Prostate gland (tissue), 2 donors: ENCODE data around the gene NREP. TPM values are rescaled to one million over a fixed set of nuclear protein-coding genes. Genes with fewer than 3 reads are reported as not detected.

Experiments
- DNase-seq: peaks from one replicate; pipeline ENCODE4 v3.0.0-alpha.2; 2019; ENCODE audit warnings: low spot score
- H3K27ac ChIP-seq, 2 donors: fragments of 200-600 bp; sonication (generic); 2 replicates each; pipeline ENCODE4 v1.5.1; 2017 to 2019
- H3K27me3 ChIP-seq: fragments of 200-600 bp; sonication (generic); replicated peaks from 2 replicates; pipeline ENCODE4 v1.5.1; 2019; ENCODE audit not compliant: insufficient read depth
- H3K36me3 ChIP-seq, 2 donors: fragments of 200-600 bp; sonication (generic); 1 replicate in 1 of 2; 2 replicates in 1 of 2; pipeline versions ENCODE4 v1.5.1 to v1.8.1; 2017 to 2019
- H3K4me1 ChIP-seq: fragments of 200-600 bp; sonication (generic); replicated peaks from 2 replicates; pipeline ENCODE4 v1.5.1; 2019
- H3K4me3 ChIP-seq, 2 donors: fragments of 200-600 bp; sonication (generic); 2 replicates each; pipeline ENCODE4 v1.5.1; 2017 to 2019
- H3K9me3 ChIP-seq: fragments of 200-600 bp; sonication (generic); 2 replicates; pipeline ENCODE4 v1.5.1; 2017
- POLR2A ChIP-seq: fragments of 450-650 bp; IDR thresholded peaks from one replicate; pipeline ENCODE4 v1.6.1; 2016; ENCODE audit warnings: antibody characterized with exemption, mild to moderate bottlenecking
- POLR2AphosphoS5 ChIP-seq: sonication (generic); formaldehyde crosslinking; IDR thresholded peaks from one replicate; pipeline ENCODE4 v1.6.1; 2017; ENCODE audit warnings: antibody characterized with exemption
- WGBS: methylation state at CpG from one replicate; pipeline ENCODE4 v1.1.5; 2018; 5-methylcytosine and 5-hydroxymethylcytosine counted together
- intact Hi-C: fragments of 100-400 bp; cut with DNase I; formaldehyde crosslinking; loops from one replicate; pipeline ENCODE4 v1.14.2; 2022
- total RNA-seq, 2 donors: library from RNA; depleted of rRNA; stranded (reverse); fragments of >200 nt; gene quantifications; one replicate each; pipeline ENCODE4 v1.1.0, GENCODE V29; 2016
- TF ChIP-seq, protein P1 (sequence below), 4 experiments: fragments of 200-600 bp in 2 of 4; fragments of 450-650 bp in 2 of 4; sonication (generic) in 2 of 4; IDR thresholded peaks; 1 replicate in 3 of 4; 2 replicates in 1 of 4; pipeline ENCODE4 v1.5.1; 2016 to 2019; ENCODE audit warnings: antibody characterized with exemption in 4 of 4, mild to moderate bottlenecking in 2 of 4, moderate library complexity in 2 of 4

NREP gene
- total RNA-seq, 2 donors from 2014 or later, result 7.6 to 28.2 TPM

DNA sequence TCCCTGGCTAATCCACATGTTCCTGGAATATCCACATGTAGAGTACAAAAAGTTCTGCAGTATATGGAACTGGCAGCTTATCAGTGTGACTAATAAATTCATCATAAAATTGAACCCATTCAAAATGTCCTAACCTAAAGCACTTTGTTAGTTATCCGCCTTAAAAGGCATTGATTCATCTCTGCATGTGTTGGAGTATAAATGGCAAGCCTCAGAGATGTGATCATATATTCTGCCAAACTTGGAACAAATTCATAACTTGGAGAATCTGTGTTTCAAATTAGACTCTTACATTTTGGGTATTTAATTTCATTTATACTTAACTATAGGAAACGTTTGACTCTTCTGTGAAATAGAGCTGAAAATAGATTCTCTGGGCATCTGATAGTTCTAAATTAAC, 25.2 kb upstream of the NREP start:
- intact Hi-C loops, result no loop called here
- Histone ChIP-seq H3K36me3 (no peaks in the 10 kb centered on the region), H3K4me1 (no peaks in the 10 kb centered on the region), H3K4me3 (no peak overlapping the region), H3K27me3 (no peaks in the 10 kb centered on the region), H3K27ac (no peak overlapping the region), H3K9me3 (no peaks in the 10 kb centered on the region)
- no peak for DNase-seq
- 73% methylated on average over 2 of the region's 2 CpGs for WGBS
- TF ChIP-seq POLR2AphosphoS5, result no peak
- TF ChIP-seq, protein P1, sequence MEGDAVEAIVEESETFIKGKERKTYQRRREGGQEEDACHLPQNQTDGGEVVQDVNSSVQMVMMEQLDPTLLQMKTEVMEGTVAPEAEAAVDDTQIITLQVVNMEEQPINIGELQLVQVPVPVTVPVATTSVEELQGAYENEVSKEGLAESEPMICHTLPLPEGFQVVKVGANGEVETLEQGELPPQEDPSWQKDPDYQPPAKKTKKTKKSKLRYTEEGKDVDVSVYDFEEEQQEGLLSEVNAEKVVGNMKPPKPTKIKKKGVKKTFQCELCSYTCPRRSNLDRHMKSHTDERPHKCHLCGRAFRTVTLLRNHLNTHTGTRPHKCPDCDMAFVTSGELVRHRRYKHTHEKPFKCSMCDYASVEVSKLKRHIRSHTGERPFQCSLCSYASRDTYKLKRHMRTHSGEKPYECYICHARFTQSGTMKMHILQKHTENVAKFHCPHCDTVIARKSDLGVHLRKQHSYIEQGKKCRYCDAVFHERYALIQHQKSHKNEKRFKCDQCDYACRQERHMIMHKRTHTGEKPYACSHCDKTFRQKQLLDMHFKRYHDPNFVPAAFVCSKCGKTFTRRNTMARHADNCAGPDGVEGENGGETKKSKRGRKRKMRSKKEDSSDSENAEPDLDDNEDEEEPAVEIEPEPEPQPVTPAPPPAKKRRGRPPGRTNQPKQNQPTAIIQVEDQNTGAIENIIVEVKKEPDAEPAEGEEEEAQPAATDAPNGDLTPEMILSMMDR (IDR thresholded peaks at IDR 0.05), result no peak
- TF ChIP-seq POLR2A, result no peak

DNA sequence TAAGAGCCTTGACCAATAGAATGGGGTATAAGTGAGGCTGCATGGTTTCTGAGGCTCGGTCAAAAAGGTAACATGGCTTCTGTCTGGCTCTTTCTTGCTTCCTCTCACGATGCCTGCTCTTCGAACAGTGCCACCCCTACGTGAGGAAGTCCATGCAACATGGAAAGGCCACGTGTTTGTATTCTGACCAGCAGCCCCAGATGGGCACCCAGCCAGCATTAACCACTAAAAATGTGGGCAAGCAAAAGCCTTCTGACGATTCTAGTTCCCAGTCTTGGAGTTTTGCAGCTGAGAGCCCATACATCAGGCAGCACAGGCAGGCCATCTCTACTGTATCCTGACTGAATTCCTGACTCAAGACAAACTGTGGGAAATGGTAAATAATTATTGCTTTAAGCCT, 24.2 kb upstream of the NREP start:
- H3K27ac ChIP-seq, result no peak overlapping the region
- TF ChIP-seq POLR2AphosphoS5 (no peak), POLR2A (no peak)
- TF ChIP-seq, protein P1 (IDR thresholded peaks at IDR 0.05), result no peak
- no peaks in the 10 kb centered on the region for H3K36me3 ChIP-seq
- H3K9me3 ChIP-seq, result no peaks in the 10 kb centered on the region
- WGBS, result 80% methylated on average over 6 of the region's 6 CpGs
- H3K4me1 ChIP-seq, result no peaks in the 10 kb centered on the region
- intact Hi-C loops, result no loop called here
- H3K4me3 ChIP-seq, result no peak overlapping the region
- no peak for DNase-seq
- no peaks in the 10 kb centered on the region for H3K27me3 ChIP-seq

DNA sequence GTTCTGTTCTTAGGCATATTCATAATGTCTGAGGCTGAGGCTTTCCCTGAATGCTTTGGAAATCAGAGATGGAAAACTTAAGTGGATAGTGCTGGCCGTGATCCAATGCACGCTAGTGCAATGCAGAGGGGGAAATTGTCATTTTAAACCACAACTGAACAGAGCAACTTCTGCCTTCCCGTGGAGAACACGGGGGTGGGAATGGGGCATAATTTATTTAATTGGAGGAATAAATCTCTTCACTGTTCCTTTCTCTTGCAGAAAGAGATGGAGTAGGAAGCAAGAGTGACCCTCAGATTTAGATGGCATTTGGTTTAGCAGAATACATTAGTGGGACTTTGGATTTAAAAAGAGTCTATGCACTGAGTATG, 22.9 kb upstream of the NREP start:
- DNase-seq, result no peak
- no peak overlapping the region for H3K4me3 ChIP-seq
- H3K9me3 ChIP-seq, result no peaks in the 10 kb centered on the region
- no peaks in the 10 kb centered on the region for H3K36me3 ChIP-seq
- intact Hi-C loops, result no loop called here
- 22% methylated on average over 4 of the region's 4 CpGs for WGBS
- H3K4me1 ChIP-seq, result no peaks in the 10 kb centered on the region
- no peak overlapping the region for H3K27ac ChIP-seq
- TF ChIP-seq POLR2A, result no peak
- no peaks in the 10 kb centered on the region for H3K27me3 ChIP-seq

DNA sequence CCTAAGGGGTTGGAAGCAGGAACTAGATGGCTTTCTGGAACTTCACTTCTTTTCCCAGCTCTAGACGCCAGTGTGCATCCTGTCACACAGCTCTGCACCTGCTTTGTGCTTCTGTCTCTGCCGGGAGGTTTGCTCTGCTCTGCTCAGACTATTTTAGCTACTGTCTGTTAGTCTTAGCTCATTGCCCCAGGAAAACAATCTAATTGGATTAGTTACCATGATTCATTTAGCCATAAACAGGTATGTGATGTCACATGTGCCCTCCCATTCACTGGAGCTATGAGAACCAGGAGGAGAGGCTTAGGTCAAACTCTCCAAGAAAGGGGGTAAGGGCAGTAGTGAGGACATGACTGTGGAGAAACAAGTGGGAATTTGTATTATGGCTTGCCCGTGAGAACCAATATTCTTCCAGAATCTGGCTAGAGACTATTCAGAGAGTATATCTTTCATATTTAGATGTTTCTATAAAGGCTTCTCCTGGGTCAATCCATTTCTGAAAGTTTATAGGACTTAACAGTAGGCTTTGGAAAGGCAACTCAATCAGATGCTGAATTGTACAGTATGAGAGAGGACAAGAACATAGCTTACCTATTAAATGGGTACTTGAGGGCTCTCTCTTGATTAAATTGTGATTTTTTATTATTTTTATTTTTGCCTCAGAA, 22.4 kb upstream of the NREP start:
- 72% methylated on average over 3 of the region's 3 CpGs for WGBS
- H3K27ac ChIP-seq, result no peak overlapping the region
- TF ChIP-seq POLR2A, result no peak
- TF ChIP-seq, protein P1 (IDR thresholded peaks at IDR 0.05), result no peak
- TF ChIP-seq POLR2AphosphoS5, result no peak
- H3K4me3 ChIP-seq, result no peak overlapping the region
- no peak for DNase-seq
- intact Hi-C loops, result no loop called here
- no peaks in the 10 kb centered on the region for H3K9me3 ChIP-seq
- H3K36me3 ChIP-seq, result no peaks in the 10 kb centered on the region
- H3K27me3 ChIP-seq, result no peaks in the 10 kb centered on the region
- H3K4me1 ChIP-seq, result no peaks in the 10 kb centered on the region

DNA sequence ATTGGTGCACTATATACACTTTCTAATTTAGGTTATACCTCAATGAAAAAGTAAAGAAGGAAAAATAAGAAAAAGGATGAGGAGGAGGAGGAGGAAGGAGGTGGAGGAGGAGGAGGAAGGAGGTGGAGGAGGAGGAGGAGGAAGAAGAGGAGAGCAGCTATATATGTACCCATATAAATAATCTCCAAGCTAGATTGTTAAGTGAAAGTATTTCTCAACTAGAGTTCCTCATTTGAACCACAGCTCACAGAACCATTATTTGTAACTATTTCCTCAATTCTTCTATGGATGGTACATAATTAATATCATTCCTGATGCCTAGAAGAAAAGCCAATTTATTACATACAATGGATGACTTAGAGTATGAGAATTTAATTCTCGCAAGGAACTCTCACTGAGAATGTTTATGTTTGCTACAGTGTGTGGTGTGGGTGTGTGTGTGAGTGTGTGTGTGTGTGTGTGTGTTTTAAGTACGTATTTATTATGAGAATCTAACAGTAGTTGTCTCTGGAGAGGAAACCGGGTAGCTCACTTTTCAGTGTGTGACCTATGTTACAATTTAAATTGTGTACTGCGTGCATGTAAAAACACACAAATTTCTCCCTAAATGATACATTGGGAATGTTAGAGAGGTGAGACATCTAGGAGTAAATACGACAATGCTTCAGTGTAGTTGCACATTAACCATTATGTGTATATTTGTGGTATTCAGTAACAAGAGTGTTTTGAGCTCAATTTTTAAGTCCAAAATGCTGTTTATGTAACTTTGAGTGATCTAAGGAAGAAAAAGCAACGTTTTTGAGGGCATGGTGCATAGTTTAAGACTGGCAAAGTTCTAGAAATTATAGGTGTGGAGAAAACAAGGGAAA, 20.2 kb upstream of the NREP start:
- DNase-seq, result no peak
- intact Hi-C loops, result no loop called here
- H3K36me3 ChIP-seq, result no peaks in the 10 kb centered on the region
- no peak for TF ChIP-seq POLR2AphosphoS5
- TF ChIP-seq, protein P1 (IDR thresholded peaks at IDR 0.05), result no peak
- no peak for TF ChIP-seq POLR2A
- H3K4me1 ChIP-seq, result no peaks in the 10 kb centered on the region
- H3K9me3 ChIP-seq, result no peaks in the 10 kb centered on the region
- WGBS, result 80% methylated on average over 6 of the region's 6 CpGs
- H3K27me3 ChIP-seq, result no peaks in the 10 kb centered on the region
- no peak overlapping the region for H3K4me3 ChIP-seq
- no peak overlapping the region for H3K27ac ChIP-seq
